HepG2 (cell line): ENCODE measurements around the gene COX4I2. TPM values are rescaled to one million over a fixed set of nuclear protein-coding genes. Genes with fewer than 3 reads are reported as not detected.
A peak's percentile ranks its signal among the peaks of the same experiment; 100 is the strongest.

ENCODE experiments used
- ARID2 ChIP-seq: sonication (generic); formaldehyde crosslinking; IDR thresholded peaks from 2 replicates; pipeline ENCODE4 v1.8.1; 2022; ENCODE audit warnings: mild to moderate bottlenecking, missing genetic modification reagents, borderline replicate concordance
- ELF3 ChIP-seq: IDR thresholded peaks from 2 replicates; pipeline ENCODE4 v1.6.1; 2016; ENCODE audit warnings: missing genetic modification reagents, missing compliant biosample characterization
- FIP1L1 ChIP-seq: fragments of 200-400 bp; formaldehyde crosslinking; IDR thresholded peaks from 2 replicates; pipeline ENCODE4 v1.6.1; 2018; ENCODE audit warnings: low read depth, mild to moderate bottlenecking, low read length, moderate library complexity, borderline replicate concordance; ENCODE audit not compliant: insufficient read depth
- FOSL1 ChIP-seq: sonication (generic); formaldehyde crosslinking; IDR thresholded peaks from 2 replicates; pipeline ENCODE4 v1.9.0; 2021; ENCODE audit warnings: missing genetic modification reagents, borderline replicate concordance
- MED13 ChIP-seq: sonication (generic); formaldehyde crosslinking; IDR thresholded peaks from 2 replicates; pipeline ENCODE4 v1.5.0; 2020; ENCODE audit warnings: missing genetic modification reagents
- MTA3 ChIP-seq: sonication (generic); formaldehyde crosslinking; IDR thresholded peaks from 2 replicates; pipeline ENCODE4 v1.4.0; 2020; ENCODE audit warnings: missing genetic modification reagents
- MYNN ChIP-seq: sonication (generic); formaldehyde crosslinking; IDR thresholded peaks from 2 replicates; pipeline ENCODE4 v1.4.0; 2020; ENCODE audit warnings: mild to moderate bottlenecking, low read depth, missing genetic modification reagents
- REPIN1 ChIP-seq: sonication (generic); formaldehyde crosslinking; IDR thresholded peaks from 2 replicates; pipeline ENCODE4 v1.8.0; 2022; ENCODE audit warnings: missing genetic modification reagents, low read depth, mild to moderate bottlenecking, borderline replicate concordance
- ZBTB39 ChIP-seq: sonication (generic); formaldehyde crosslinking; IDR thresholded peaks from 2 replicates; pipeline ENCODE4 v1.5.0; 2020; ENCODE audit warnings: missing genetic modification reagents
- ZNF224 ChIP-seq: sonication (generic); formaldehyde crosslinking; IDR thresholded peaks from 2 replicates; pipeline ENCODE4 v1.5.0; 2020; ENCODE audit warnings: mild to moderate bottlenecking, missing genetic modification reagents
- ZNF230 ChIP-seq: sonication (generic); formaldehyde crosslinking; IDR thresholded peaks from 2 replicates; pipeline ENCODE4 v1.4.0; 2020; ENCODE audit warnings: mild to moderate bottlenecking, missing genetic modification reagents
- ZNF318 ChIP-seq: sonication (generic); formaldehyde crosslinking; IDR thresholded peaks from 2 replicates; pipeline ENCODE4 v1.4.0; 2020; ENCODE audit warnings: mild to moderate bottlenecking, missing genetic modification reagents
- ZNF354B ChIP-seq: sonication (generic); formaldehyde crosslinking; IDR thresholded peaks from 2 replicates; pipeline ENCODE4 v1.8.0; 2022; ENCODE audit warnings: mild to moderate bottlenecking, missing genetic modification reagents
- ZNF367 ChIP-seq: sonication (generic); formaldehyde crosslinking; IDR thresholded peaks from 2 replicates; pipeline ENCODE4 v1.4.0; 2020; ENCODE audit warnings: missing genetic modification reagents, borderline replicate concordance
- ZNF552 ChIP-seq: sonication (generic); formaldehyde crosslinking; IDR thresholded peaks from 2 replicates; pipeline ENCODE4 v1.9.0; 2022; ENCODE audit warnings: missing genetic modification reagents, mild to moderate bottlenecking, borderline replicate concordance
- ZSCAN20 ChIP-seq: sonication (generic); formaldehyde crosslinking; IDR thresholded peaks from 2 replicates; pipeline ENCODE4 v1.4.0; 2020; ENCODE audit warnings: missing genetic modification reagents, mild to moderate bottlenecking, borderline replicate concordance
- polyA plus RNA-seq, 8 experiments: library from polyadenylated mRNA; depleted of rRNA in 3 of 8; stranded (reverse) in 7 of 8; unstranded in 1 of 8; fragments of >200 nt; fragmentation: Illumina TruSeq in 4 of 8; extraction: Trizol in 4 of 8; gene quantifications; 2 replicates each; pipeline versions ENCODE4 v1.2.1 to v1.2.3, GENCODE V29; 2011 to 2016; ENCODE audit warnings: low read depth in 4 of 8, missing spikeins in 1 of 8, mixed read lengths in 1 of 8; ENCODE audit not compliant: insufficient read depth in 1 of 8
- total RNA-seq, 5 experiments: library from RNA; depleted of rRNA; stranded (reverse); fragments of >200 nt; fragmentation: Illumina TruSeq; extraction: Trizol; gene quantifications; 2 replicates each; pipeline ENCODE4 v1.2.3, GENCODE V29; 2016; ENCODE audit warnings: low read depth in 1 of 5
- TF ChIP-seq, protein P1 (sequence below): IDR thresholded peaks from 2 replicates; pipeline ENCODE4 v1.6.1; 2016; ENCODE audit warnings: missing biosample characterization, missing genetic modification reagents, low read depth

COX4I2 gene
- total and polyA plus RNA-seq, 2 of the 13 experiments (the other 11 are each of a cell fraction or from before 2014, with no cell fraction given), result 1.1 TPM; not detected in 1

GRCh38 chr20:31603822-31604566 lies 33.7 kb upstream of the COX4I2 start (continued):
- TF ChIP-seq MYNN (CRISPR knock-in tag) (no peak), ZBTB39 (CRISPR knock-in tag) (peak; percentile 91), ZNF552 (CRISPR knock-in tag) (peak; percentile 72; the same call in 1 of the 2 replicates), MTA3 (no peak), ARID2 (CRISPR knock-in tag) (0 out of 2 replicates have a peak, but pooled peaks have one; percentile 9), ZNF318 (CRISPR knock-in tag) (peak; percentile 93), ZSCAN20 (no peak), ZNF230 (peak; percentile 61; the same call in 1 of the 2 replicates), MED13 (CRISPR knock-in tag) (peak; percentile 98), ZNF354B (CRISPR knock-in tag) (peak; percentile 13; the same call in 1 of the 2 replicates), ELF3 (CRISPR knock-in tag) (peak; percentile 91; the same call in 1 of the 2 replicates), FIP1L1 (peak; percentile 61; the same call in 1 of the 2 replicates), ZNF367 (CRISPR knock-in tag) (peak; percentile 92; the same call in 1 of the 2 replicates), REPIN1 (CRISPR knock-in tag) (peak; percentile 92), ZNF224 (CRISPR knock-in tag) (0 out of 2 replicates have a peak, but pooled peaks have one; percentile 15), FOSL1 (CRISPR knock-in tag) (0 out of 2 replicates have a peak, but pooled peaks have one; percentile 67)
- TF ChIP-seq, protein P1, sequence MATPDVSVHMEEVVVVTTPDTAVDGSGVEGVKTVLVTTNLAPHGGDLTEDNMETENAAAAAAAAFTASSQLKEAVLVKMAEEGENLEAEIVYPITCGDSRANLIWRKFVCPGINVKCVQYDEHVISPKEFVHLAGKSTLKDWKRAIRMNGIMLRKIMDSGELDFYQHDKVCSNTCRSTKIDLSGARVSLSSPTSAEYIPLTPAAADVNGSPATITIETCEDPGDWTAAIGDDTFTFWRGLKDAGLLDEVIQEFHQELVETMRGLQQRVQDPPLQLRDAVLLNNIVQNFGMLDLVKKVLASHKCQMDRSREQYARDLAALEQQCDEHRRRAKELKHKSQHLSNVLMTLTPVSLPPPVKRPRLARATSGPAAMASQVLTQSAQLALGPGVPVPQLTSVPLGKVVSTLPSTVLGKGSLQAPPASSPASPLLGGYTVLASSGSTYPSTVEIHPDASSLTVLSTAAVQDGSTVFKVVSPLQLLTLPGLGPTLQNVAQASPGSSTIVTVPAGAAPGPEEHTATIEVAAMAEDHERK (CRISPR knock-in tag), result no peak
